HepG2 (cell line): ENCODE results near the gene AARS1. TPM values are rescaled to one million over a fixed set of nuclear protein-coding genes. Genes with fewer than 3 reads are reported as not detected.
"Not testable (repeated sequence)": the region's sequence is repeated elsewhere in the genome, so short reads cannot be mapped to it uniquely, and the experiment has no call there.

Experiments used
- ATAC-seq: fragments of 200-7000 bp; cut with Tn5 transposase; 3 replicates; pipeline ENCODE4 v1.9.1; 2020; ENCODE audit warnings: mild to moderate bottlenecking, moderate library complexity
- BruUV-seq: library from RNA; stranded (reverse); fragments of 400-500 nt; replicated peaks from 2 replicates; lab custom pipeline; 2021; lab: Mats Ljungman, UMichigan
- CTCF ChIA-PET: fragments of 300-600 bp; formaldehyde crosslinking; extraction: SDS; loops from one replicate; lab custom pipeline; 2021; ENCODE audit warnings: low total read pairs, inconsistent platforms, low intra/inter-chr PET ratio; lab: Yijun Ruan, JAX
- POLR2A ChIA-PET: fragments of 350-600 bp; sonication (Branson Sonifier 250); formaldehyde crosslinking; loops from one replicate; lab custom pipeline; 2020; ENCODE audit warnings: antibody characterized with exemption, inconsistent platforms; lab: Yijun Ruan, JAX
- DNase-seq: peaks from one replicate; pipeline ENCODE4 v3.0.0-alpha.2; 2015; ENCODE audit warnings: low spot score
- FAIRE-seq: peaks from 3 replicates; lab custom pipeline; 2011; peaks lifted over from hg19 to GRCh38; lab: Jason Lieb, UNC
- H2AFZ ChIP-seq: one replicate; pipeline ENCODE4 v1.6.1; 2011; ENCODE audit warnings: low read length, inconsistent platforms
- H3K27ac ChIP-seq: fragments of 300-600 bp; 3 replicates; pipeline ENCODE4 v1.8.0; 2011; ENCODE audit warnings: mixed run types, mild to moderate bottlenecking, mixed read lengths, low read length, inconsistent platforms; ENCODE audit not compliant: insufficient read depth; ENCODE audit errors: extremely low read length
- H3K27me3 ChIP-seq, 2 experiments: fragments of 200-600 bp in 1 of 2; 2 replicates in 1 of 2; 3 replicates in 1 of 2; pipeline versions ENCODE4 v1.6.0 to v1.8.0; 2011; ENCODE audit warnings: low read length in 2 of 2, mild to moderate bottlenecking in 2 of 2, moderate library complexity in 2 of 2, inconsistent platforms in 1 of 2; ENCODE audit not compliant: insufficient read depth in 2 of 2, control insufficient read depth in 1 of 2
- H3K36me3 ChIP-seq, 2 experiments: fragments of 200-600 bp in 1 of 2; replicated peaks in 1 of 2; 2 replicates in 1 of 2; 3 replicates in 1 of 2; pipeline versions ENCODE4 v1.5.1 to v1.8.0; 2011; ENCODE audit warnings: low read length in 2 of 2, inconsistent platforms in 1 of 2; ENCODE audit not compliant: insufficient read depth in 2 of 2, control insufficient read depth in 1 of 2
- H3K4me1 ChIP-seq: 2 replicates; pipeline ENCODE4 v1.5.1; 2012; ENCODE audit warnings: low read length, inconsistent platforms; ENCODE audit not compliant: insufficient read depth
- H3K4me2 ChIP-seq: 2 replicates; pipeline ENCODE4 v1.6.0; 2011; ENCODE audit warnings: low read depth, low read length, inconsistent platforms
- H3K4me3 ChIP-seq, 3 experiments: fragments of 200-600 bp in 1 of 3; sonication (generic), shearing (Covaris generic) in 1 of 3; replicated peaks in 1 of 3; 2 replicates each; pipeline ENCODE4 v1.5.1; 2011 to 2016; ENCODE audit warnings: low read length in 3 of 3, inconsistent platforms in 2 of 3, low read depth in 2 of 3, mild to moderate bottlenecking in 2 of 3, control low read depth in 1 of 3, mixed read lengths in 1 of 3; ENCODE audit not compliant: insufficient read depth in 1 of 3
- H3K79me2 ChIP-seq: one replicate; pipeline ENCODE4 v1.6.1; 2011; ENCODE audit warnings: low read length, inconsistent platforms; ENCODE audit not compliant: insufficient read depth
- H3K9ac ChIP-seq: 2 replicates; pipeline ENCODE4 v1.6.0; 2011; ENCODE audit warnings: mild to moderate bottlenecking, low read depth, low read length, inconsistent platforms; ENCODE audit not compliant: insufficient read depth
- H3K9me3 ChIP-seq: 2 replicates; pipeline ENCODE4 v1.5.1; 2012; ENCODE audit warnings: mild to moderate bottlenecking, low read length
- H4K20me1 ChIP-seq: 2 replicates; pipeline ENCODE4 v1.6.0; 2011; ENCODE audit warnings: inconsistent platforms, mild to moderate bottlenecking, low read length, moderate library complexity; ENCODE audit not compliant: insufficient read depth
- ZFX ChIP-seq: sonication (generic); formaldehyde crosslinking; IDR thresholded peaks from 2 replicates; pipeline ENCODE4 v1.4.0; 2020; ENCODE audit warnings: mild to moderate bottlenecking, low read depth, missing genetic modification reagents, moderate library complexity
- ZNF687 ChIP-seq: sonication (generic); formaldehyde crosslinking; IDR thresholded peaks from 2 replicates; pipeline ENCODE4 v1.5.1; 2020; ENCODE audit warnings: mild to moderate bottlenecking, missing genetic modification reagents, moderate library complexity
- WGBS: methylation state at CpG from one replicate; pipeline ENCODE4 v1.1.6; 2017; ENCODE audit warnings: low lambda C conversion rate; 5-methylcytosine and 5-hydroxymethylcytosine counted together
- in situ Hi-C: cut with HindIII; loops from 2 replicates; pipeline ENCODE4 v1.10.0; 2017; ENCODE audit warnings: low pct_unique_long_range_greater_than_20kb; ENCODE audit not compliant: extremely low pct_ligation_motif_present
- intact Hi-C: fragments of 100-400 bp; cut with micrococcal nuclease; formaldehyde crosslinking; loops from one replicate; pipeline ENCODE4 v1.10.0; 2022; ENCODE audit not compliant: unreplicated experiment
- polyA plus RNA-seq, 8 experiments: library from polyadenylated mRNA; depleted of rRNA in 3 of 8; stranded (reverse) in 7 of 8; unstranded in 1 of 8; fragments of >200 nt; fragmentation: Illumina TruSeq in 4 of 8; extraction: Trizol in 4 of 8; gene quantifications; 2 replicates each; pipeline versions ENCODE4 v1.2.1 to v1.2.3, GENCODE V29; 2011 to 2016; ENCODE audit warnings: low read depth in 4 of 8, missing spikeins in 1 of 8, mixed read lengths in 1 of 8; ENCODE audit not compliant: insufficient read depth in 1 of 8
- total RNA-seq, 5 experiments: library from RNA; depleted of rRNA; stranded (reverse); fragments of >200 nt; fragmentation: Illumina TruSeq; extraction: Trizol; gene quantifications; 2 replicates each; pipeline ENCODE4 v1.2.3, GENCODE V29; 2016; ENCODE audit warnings: low read depth in 1 of 5

The AARS1 gene
- total and polyA plus RNA-seq, 2 of the 13 experiments (the other 11 are each of a cell fraction or from before 2014, with no cell fraction given): 107 to 132 TPM

- TF ChIP-seq ZNF687 (CRISPR knock-in tag): 0 out of 2 replicates have a peak, but pooled peaks have one; percentile 9
- TF ChIP-seq ZFX: no peak
Observed at GRCh38 chr16:70294385-70295025, 5.2 kb upstream of the AARS1 start (continued).

GRCh38 chr16:70292148-70292547 lies 2.8 kb upstream of the AARS1 start:
- peaks cover 21% of the 10 kb centered on the region for H3K79me2 ChIP-seq
- H3K27me3 ChIP-seq, ATAC-seq, in situ Hi-C loops, H3K36me3 ChIP-seq, POLR2A ChIA-PET, H3K27ac ChIP-seq, H3K4me2 ChIP-seq, FAIRE-seq, DNase-seq, H3K4me3 ChIP-seq, intact Hi-C loops, H3K9ac ChIP-seq, BruUV-seq, H2AFZ ChIP-seq, CTCF ChIA-PET, H3K9me3 ChIP-seq, H4K20me1 ChIP-seq: not testable (repeated sequence)
- WGBS: 85% methylated on average over 11 of the region's 11 CpGs
- peaks cover 25% of the 10 kb centered on the region for H3K4me1 ChIP-seq
